Keratinocyte (primary cell): ENCODE results near the gene SEL1L2.

Source experiments
- CTCF ChIP-seq, 3 experiments: IDR thresholded peaks in 1 of 3; conservative IDR thresholded peaks in 1 of 3; optimal IDR thresholded peaks in 1 of 3; 2 replicates in 2 of 3; 3 replicates in 1 of 3; pipeline versions ENCODE3 to v1.5.1; 2011; ENCODE audit warnings: low read length in 3 of 3, mild to moderate bottlenecking in 3 of 3, moderate library complexity in 2 of 3, control low read depth in 1 of 3, inconsistent platforms in 1 of 3; ENCODE audit not compliant: insufficient read depth in 2 of 3; ENCODE audit errors: extremely low read depth in 1 of 3
- EZH2 ChIP-seq: IDR thresholded peaks from one replicate; pipeline ENCODE4 v1.6.1; 2012; ENCODE audit warnings: inconsistent platforms, mild to moderate bottlenecking, low read length, moderate library complexity

DNA sequence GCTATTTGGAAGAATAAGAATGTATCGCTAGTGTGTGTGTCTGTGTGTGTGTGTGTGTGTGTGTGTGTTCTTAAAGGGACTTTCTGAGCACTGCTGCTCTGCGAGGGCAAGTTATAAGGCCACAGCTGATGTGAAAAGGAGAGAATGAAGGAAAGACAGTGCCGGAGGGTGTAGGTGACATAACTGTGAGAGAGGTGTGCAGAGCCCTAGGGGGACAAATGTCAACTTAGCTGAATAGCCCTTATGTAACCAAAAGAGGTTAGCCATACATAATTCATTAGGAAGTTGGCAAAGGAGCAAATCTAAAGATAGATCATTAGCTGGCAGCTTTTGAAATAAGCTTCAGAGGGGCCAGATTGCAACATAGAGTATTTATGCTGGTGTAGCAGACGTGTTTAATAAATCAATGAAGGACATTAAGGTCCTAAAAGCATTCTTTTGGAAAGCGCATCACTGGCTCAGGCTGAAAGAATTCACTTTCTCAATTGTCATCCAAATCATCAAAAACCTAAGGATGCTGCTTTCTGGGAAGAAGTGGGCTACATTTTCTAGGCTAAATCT is 124.5 kb downstream of the SEL1L2 start:
- TF ChIP-seq CTCF (optimal IDR thresholded peaks at IDR 0.05 in 1 of 3, IDR thresholded peaks at IDR 0.05 in 1 of 3, conservative IDR thresholded peaks at IDR 0.05 in 1 of 3; ENCODE audit: extremely low read depth in 1 of 3, insufficient read depth in 2 of 3, low read length in 3 of 3), result no peak
- no peak for TF ChIP-seq EZH2
